NCI-H2081 treated with DMSO at 0.1 percent for 48 hours (cell line): Measurements from ENCODE around the gene EBF4.

Experiments
- DNase-seq: peaks from one replicate; lab custom pipeline; 2025; lab: John Stamatoyannopoulos, UW

The EBF4 gene

GRCh38 chr20:2692036-2692885, at the start of gene EBF4:
EBF4 (plus strand) TSS chr20:2692780; CDS start chr20:2693646, 866 bp downstream.
- no peak for DNase-seq

- DNase-seq: no peak
Observed at GRCh38 chr20:2643708-2644107, 48.9 kb upstream of the EBF4 start.

GRCh38 chr20:2651772-2652723, 40.5 kb upstream of the EBF4 start, which contains the start of gene NOP56:
NOP56 (plus strand) TSS chr20:2652632; CDS start chr20:2652661, 29 bp downstream.
- peak; percentile 55 for DNase-seq

- no peak for DNase-seq
Observed at GRCh38 chr20:2652724-2653555, 39.6 kb upstream of the EBF4 start.

- no peak for DNase-seq
Observed at GRCh38 chr20:2653556-2654383, 38.8 kb upstream of the EBF4 start.

GRCh38 chr20:2654384-2654822, 38.2 kb upstream of the EBF4 start:
- no peak for DNase-seq

GRCh38 chr20:2654831-2655230, 37.7 kb upstream of the EBF4 start:
- no peak for DNase-seq

- no peak for DNase-seq
Observed at GRCh38 chr20:2655331-2656116, 37.1 kb upstream of the EBF4 start.

- no peak for DNase-seq
Observed at GRCh38 chr20:2656471-2657117, 36.0 kb upstream of the EBF4 start.

- no peak for DNase-seq
Observed at GRCh38 chr20:2657241-2657640, 35.3 kb upstream of the EBF4 start.

GRCh38 chr20:2657674-2658073, 34.9 kb upstream of the EBF4 start:
- DNase-seq: no peak

- no peak for DNase-seq
Observed at GRCh38 chr20:2658414-2659354, 33.9 kb upstream of the EBF4 start.

GRCh38 chr20:2659547-2659946, 33.0 kb upstream of the EBF4 start:
- no peak for DNase-seq

- DNase-seq: no peak
Observed at GRCh38 chr20:2663364-2663886, 29.2 kb upstream of the EBF4 start.

- peak; percentile 61 for DNase-seq
Observed at GRCh38 chr20:2663887-2664719, 28.5 kb upstream of the EBF4 start, which contains the start of gene IDH3B. IDH3B (minus strand) TSS chr20:2664216; CDS start chr20:2664188, 28 bp downstream.

- DNase-seq: no peak
Observed at GRCh38 chr20:2671977-2672376, 20.6 kb upstream of the EBF4 start.

GRCh38 chr20:2672446-2672845, 20.1 kb upstream of the EBF4 start:
- DNase-seq: no peak
